GM23248 (cell line): ENCODE data around the gene PTGER3. TPM values are rescaled to one million over a fixed set of nuclear protein-coding genes. Genes with fewer than 3 reads are reported as not detected.

Experiments used
- DNase-seq: peaks from one replicate; pipeline ENCODE4 v3.0.0-alpha.2; 2015
- H2AFZ ChIP-seq: fragments of 200-600 bp; sonication (generic); 2 replicates; pipeline ENCODE4 v1.6.1; 2016; ENCODE audit warnings: antibody characterized with exemption
- H3F3A ChIP-seq: fragments of 200-600 bp; sonication (generic); 2 replicates; pipeline ENCODE4 v1.6.1; 2016; ENCODE audit warnings: mild to moderate bottlenecking, antibody characterized with exemption, mixed run types; ENCODE audit not compliant: insufficient read depth
- H3K27ac ChIP-seq: fragments of 200-600 bp; sonication (generic); 2 replicates; pipeline ENCODE4 v1.5.1; 2016; ENCODE audit warnings: mild to moderate bottlenecking
- H3K27me3 ChIP-seq: fragments of 200-600 bp; sonication (generic); replicated peaks from 2 replicates; pipeline ENCODE4 v1.6.1; 2016; ENCODE audit warnings: mild to moderate bottlenecking; ENCODE audit not compliant: insufficient read depth
- H3K36me3 ChIP-seq: fragments of 200-600 bp; sonication (generic); 2 replicates; pipeline ENCODE4 v1.6.1; 2016; ENCODE audit warnings: low read depth, mild to moderate bottlenecking
- H3K4me1 ChIP-seq: fragments of 200-600 bp; sonication (generic); 2 replicates; pipeline ENCODE4 v1.6.1; 2016; ENCODE audit warnings: mild to moderate bottlenecking; ENCODE audit not compliant: insufficient read depth
- H3K4me2 ChIP-seq: fragments of 200-600 bp; sonication (generic); one replicate; pipeline ENCODE4 v1.6.1; 2016; ENCODE audit warnings: mild to moderate bottlenecking; ENCODE audit not compliant: unreplicated experiment
- H3K4me3 ChIP-seq: fragments of 200-600 bp; sonication (generic); 2 replicates; pipeline ENCODE4 v1.5.1; 2016; ENCODE audit warnings: mild to moderate bottlenecking
- H3K79me2 ChIP-seq: fragments of 200-600 bp; sonication (generic); 2 replicates; pipeline ENCODE4 v1.6.1; 2016; ENCODE audit warnings: mild to moderate bottlenecking; ENCODE audit not compliant: insufficient read depth
- H3K9ac ChIP-seq: fragments of 200-600 bp; sonication (generic); 2 replicates; pipeline ENCODE4 v1.6.1; 2016; ENCODE audit warnings: mild to moderate bottlenecking
- H3K9me2 ChIP-seq: fragments of 200-600 bp; sonication (generic); 2 replicates; pipeline ENCODE4 v1.6.1; 2016; ENCODE audit warnings: mixed run types, mild to moderate bottlenecking, moderate library complexity; ENCODE audit not compliant: insufficient read depth
- H3K9me3 ChIP-seq: fragments of 200-600 bp; sonication (generic); one replicate; pipeline ENCODE4 v1.6.1; 2017; ENCODE audit warnings: low read depth
- H4K20me1 ChIP-seq: fragments of 200-600 bp; sonication (generic); 2 replicates; pipeline ENCODE4 v1.6.0; 2016; ENCODE audit not compliant: insufficient read depth
- EZH2 ChIP-seq: fragments of 200-600 bp; sonication (generic); IDR thresholded peaks from 2 replicates; pipeline ENCODE4 v1.6.1; 2018; ENCODE audit warnings: antibody characterized with exemption, mild to moderate bottlenecking; ENCODE audit not compliant: insufficient read depth, poor library complexity, severe bottlenecking
- EZH2phosphoT487 ChIP-seq: fragments of 200-600 bp; sonication (generic); IDR thresholded peaks from 2 replicates; pipeline ENCODE4 v1.6.1; 2018; ENCODE audit warnings: antibody characterized with exemption, moderate library complexity, mild to moderate bottlenecking, low read depth; ENCODE audit not compliant: insufficient read depth
- WGBS, 2 experiments: methylation state at CpG; one replicate each; pipeline ENCODE4 v1.1.6; 2015 to 2017; ENCODE audit warnings: low lambda C conversion rate in 2 of 2, low coverage in 1 of 2; ENCODE audit errors: missing lambda C conversion rate in 2 of 2; 5-methylcytosine and 5-hydroxymethylcytosine counted together
- in situ Hi-C: fragments of 300-500 bp; cut with MboI; formaldehyde crosslinking; loops from 2 replicates; pipeline ENCODE4 v1.15.0; 2020
- polyA plus RNA-seq: library from polyadenylated mRNA; unstranded; fragments of >200 nt; fragmentation: Nextera tagmentation; extraction: Ambion mirVana; gene quantifications from 2 replicates; pipeline ENCODE4 v1.2.1, GENCODE V29; 2016
- total RNA-seq: library from RNA; depleted of rRNA; stranded (reverse); fragments of >200 nt; shearing (Covaris generic); gene quantifications from 2 replicates; pipeline ENCODE4 v1.2.3, GENCODE V29; 2014

The PTGER3 gene
- total and polyA plus RNA-seq, 2 experiments from 2014 or later: 0.31 to 0.97 TPM

- peak; percentile 31 for DNase-seq
- H3K36me3 ChIP-seq: no peaks in the 10 kb centered on the region
- no peak overlapping the region for H3K27ac ChIP-seq
- H3K4me3 ChIP-seq: no peak overlapping the region
- no peak overlapping the region for H2AFZ ChIP-seq
- no peaks in the 10 kb centered on the region for H3K9me3 ChIP-seq
- H3K9me2 ChIP-seq: no peaks in the 10 kb centered on the region
- H3K9ac ChIP-seq: no peak overlapping the region
- H3K27me3 ChIP-seq: 0 out of 2 replicates have a peak, but pooled peaks cover 3% of the 10 kb centered on the region
- H3K79me2 ChIP-seq: no peaks in the 10 kb centered on the region
- in situ Hi-C loops: loop anchor here (10.0 kb wide), 1 partner anchor 607 kb away; no protein-coding TSS in a partner anchor
- no peaks in the 10 kb centered on the region for H4K20me1 ChIP-seq
- 73 to 82% methylated on average over 2 of the region's 2 CpGs for WGBS, 2 experiments
- peaks cover 3% of the 10 kb centered on the region; the same call in 1 of the 2 replicates for H3F3A ChIP-seq
- H3K4me2 ChIP-seq: no peak overlapping the region
- TF ChIP-seq EZH2phosphoT487 (no peak), EZH2 (no peak)
- no peaks in the 10 kb centered on the region for H3K4me1 ChIP-seq
These were observed 5.8 kb downstream of the PTGER3 start for GRCh38 chr1:71041806-71042205.

GRCh38 chr1:71039661-71040262 lies 7.9 kb downstream of the PTGER3 start:
- no peak overlapping the region for H3K27ac ChIP-seq
- H3K4me2 ChIP-seq: no peak overlapping the region
- no peak overlapping the region for H2AFZ ChIP-seq
- H4K20me1 ChIP-seq: no peaks in the 10 kb centered on the region
- in situ Hi-C loops: loop anchor here (10.0 kb wide), 1 partner anchor 605 kb away; no protein-coding TSS in a partner anchor
- no peak overlapping the region for H3K4me3 ChIP-seq
- no peaks in the 10 kb centered on the region for H3K27me3 ChIP-seq
- DNase-seq: peak; percentile 65
- peaks cover 3% of the 10 kb centered on the region; the same call in 1 of the 2 replicates for H3F3A ChIP-seq
- H3K36me3 ChIP-seq: no peaks in the 10 kb centered on the region
- TF ChIP-seq EZH2phosphoT487 (no peak), EZH2 (no peak)
- no peaks in the 10 kb centered on the region for H3K79me2 ChIP-seq
- H3K4me1 ChIP-seq: no peaks in the 10 kb centered on the region
- H3K9me2 ChIP-seq: no peaks in the 10 kb centered on the region
- H3K9ac ChIP-seq: no peak overlapping the region
- H3K9me3 ChIP-seq: no peaks in the 10 kb centered on the region

- H2AFZ ChIP-seq: no peak overlapping the region
- no peaks in the 10 kb centered on the region for H4K20me1 ChIP-seq
- no peaks in the 10 kb centered on the region for H3K36me3 ChIP-seq
- no peaks in the 10 kb centered on the region for H3K9me3 ChIP-seq
- H3K4me3 ChIP-seq: no peak overlapping the region
- H3F3A ChIP-seq: peaks cover 3% of the 10 kb centered on the region; the same call in 1 of the 2 replicates
- no peak overlapping the region for H3K27ac ChIP-seq
- no peaks in the 10 kb centered on the region for H3K27me3 ChIP-seq
- no peak for DNase-seq
- WGBS, 2 experiments: 79 to 90% methylated on average over 2 of the region's 2 CpGs
- H3K9me2 ChIP-seq: no peaks in the 10 kb centered on the region
- H3K9ac ChIP-seq: no peak overlapping the region
- no peaks in the 10 kb centered on the region for H3K79me2 ChIP-seq
- no peaks in the 10 kb centered on the region for H3K4me1 ChIP-seq
- in situ Hi-C loops: no loop called here
- no peak overlapping the region for H3K4me2 ChIP-seq
- TF ChIP-seq EZH2 (no peak), EZH2phosphoT487 (no peak)
These were observed 8.7 kb downstream of the PTGER3 start for GRCh38 chr1:71038942-71039341.

GRCh38 chr1:71037829-71038620 lies 9.6 kb downstream of the PTGER3 start:
- DNase-seq: no peak
- Histone ChIP-seq H3K36me3 (no peaks in the 10 kb centered on the region), H3F3A (peaks cover 3% of the 10 kb centered on the region; the same call in 1 of the 2 replicates), H3K9me3 (no peaks in the 10 kb centered on the region), H4K20me1 (no peaks in the 10 kb centered on the region), H3K27ac (no peak overlapping the region), H2AFZ (no peak overlapping the region), H3K4me1 (no peaks in the 10 kb centered on the region), H3K9me2 (no peaks in the 10 kb centered on the region), H3K27me3 (no peaks in the 10 kb centered on the region), H3K9ac (no peak overlapping the region), H3K4me3 (no peak overlapping the region), H3K4me2 (no peak overlapping the region), H3K79me2 (no peaks in the 10 kb centered on the region)
- in situ Hi-C loops: no loop called here
- 86 to 88% methylated on average over 2 of the region's 2 CpGs for WGBS, 2 experiments
- no peak for TF ChIP-seq EZH2phosphoT487
- TF ChIP-seq EZH2: no peak
